ENCODE measurements around the gene SBF2. TPM values are rescaled to one million over a fixed set of nuclear protein-coding genes. Genes with fewer than 3 reads are reported as not detected.

Gene SBF2
- total RNA-seq, 1 donor from 2014 or later, result 38.5 TPM

DNA sequence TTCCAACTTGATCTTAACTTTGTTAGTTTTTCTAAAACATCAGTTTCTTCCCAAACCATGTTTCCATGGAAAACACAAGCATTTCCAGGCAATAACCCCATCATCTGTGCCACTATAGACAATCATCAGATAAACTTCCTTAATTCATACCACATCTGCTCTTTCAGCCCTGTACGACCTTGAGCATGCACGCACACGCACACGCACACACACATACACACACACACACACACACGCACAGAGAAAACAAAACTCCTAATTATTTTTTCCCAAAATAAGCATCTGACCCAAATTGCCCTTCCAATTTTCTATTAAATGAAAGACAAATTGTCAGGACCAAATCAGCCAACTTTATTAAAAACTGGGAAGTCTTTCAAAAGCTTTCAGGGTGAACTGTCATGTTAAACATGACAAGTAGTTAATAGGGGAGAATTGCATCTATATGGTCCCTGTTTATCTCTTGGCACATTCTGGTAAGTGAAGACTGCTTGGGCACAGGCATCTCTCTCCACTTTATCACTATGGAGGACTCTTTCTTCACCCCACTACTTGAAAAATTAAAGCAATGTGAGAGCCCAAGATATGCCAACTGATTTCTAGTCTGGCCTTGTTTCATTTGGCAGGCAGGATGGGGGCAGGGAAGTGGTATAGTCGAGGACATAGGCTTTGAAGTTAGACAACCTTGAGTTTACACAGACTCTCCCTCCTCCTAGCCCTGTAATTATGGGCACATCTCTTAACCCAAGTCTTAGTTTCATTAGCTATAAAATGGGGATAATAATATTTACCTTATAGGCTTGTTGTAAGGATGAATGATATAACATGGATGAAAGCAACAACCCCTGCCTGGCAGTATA, 25.9 kb upstream of the SBF2 start:
- H3K27me3 ChIP-seq, result no peaks in the 10 kb centered on the region
- H3K9me3 ChIP-seq, result no peaks in the 10 kb centered on the region
- H3K36me3 ChIP-seq, result no peaks in the 10 kb centered on the region
- DNase-seq (no peak), ATAC-seq (no peak)
- H3K4me3 ChIP-seq, result no peak overlapping the region
- peaks cover 16% of the 10 kb centered on the region for H3K4me1 ChIP-seq
- no peak overlapping the region for H3K27ac ChIP-seq
- no peak for TF ChIP-seq CTCF (IDR thresholded peaks at IDR 0.05)
- intact Hi-C loops (cut with DNase I), result loop anchor here (10.0 kb wide), 1 partner anchor 345 kb away; no protein-coding TSS in a partner anchor

DNA sequence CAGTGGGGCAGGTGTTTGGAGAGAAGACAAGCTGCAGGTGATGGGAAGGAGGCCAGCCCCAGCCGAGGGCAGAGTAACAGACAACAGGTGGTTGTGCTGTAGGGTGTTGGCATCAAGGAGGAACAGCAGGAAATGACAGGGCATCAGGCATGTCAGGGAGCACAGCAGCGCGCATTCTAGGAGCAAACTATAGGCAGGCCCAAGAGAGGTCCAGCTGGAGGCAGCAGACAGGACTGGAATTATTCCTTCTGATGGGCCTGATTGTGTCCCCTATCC, 24.4 kb upstream of the SBF2 start:
- intact Hi-C loops (cut with DNase I), result loop anchor here (10.0 kb wide), 1 partner anchor 344 kb away; no protein-coding TSS in a partner anchor
- H3K27ac ChIP-seq, result no peak overlapping the region

GRCh38 chr11:10317776-10318526, 23.9 kb upstream of the SBF2 start:
- intact Hi-C loops (cut with DNase I), result loop anchor here (10.0 kb wide), 1 partner anchor 343 kb away; no protein-coding TSS in a partner anchor
- H3K4me1 ChIP-seq, result peaks cover 6% of the 10 kb centered on the region
- DNase-seq, result no peak
- no peak for ATAC-seq
- H3K9me3 ChIP-seq, result no peaks in the 10 kb centered on the region
- no peaks in the 10 kb centered on the region for H3K36me3 ChIP-seq
- no peak overlapping the region for H3K4me3 ChIP-seq
- TF ChIP-seq CTCF (IDR thresholded peaks at IDR 0.05), result no peak
- no peaks in the 10 kb centered on the region for H3K27me3 ChIP-seq
- no peak overlapping the region for H3K27ac ChIP-seq

More for the DNA sequence above, 24.4 kb upstream of the SBF2 start:
- no peak for TF ChIP-seq CTCF (IDR thresholded peaks at IDR 0.05)
- Histone ChIP-seq H3K27me3 (no peaks in the 10 kb centered on the region), H3K36me3 (no peaks in the 10 kb centered on the region), H3K4me1 (peaks cover 6% of the 10 kb centered on the region), H3K4me3 (no peak overlapping the region), H3K9me3 (no peaks in the 10 kb centered on the region)
- ATAC-seq (no peak), DNase-seq (no peak)

- Histone ChIP-seq H3K4me3 (no peak overlapping the region), H3K9me3 (no peaks in the 10 kb centered on the region), H3K27ac (no peak overlapping the region), H3K27me3 (no peaks in the 10 kb centered on the region), H3K36me3 (no peaks in the 10 kb centered on the region), H3K4me1 (no peaks in the 10 kb centered on the region)
- intact Hi-C loops (cut with DNase I), result loop anchor here (10.0 kb wide), 1 partner anchor 342 kb away; no protein-coding TSS in a partner anchor
- DNase-seq, result no peak
- no peak for TF ChIP-seq CTCF (IDR thresholded peaks at IDR 0.05)
- no peak for ATAC-seq
Measured at GRCh38 chr11:10317151-10317755, 23.2 kb upstream of the SBF2 start.

GRCh38 chr11:10315083-10315482, 21.1 kb upstream of the SBF2 start:
- no peak overlapping the region for H3K4me3 ChIP-seq
- H3K27me3 ChIP-seq, result no peaks in the 10 kb centered on the region
- peaks cover 4% of the 10 kb centered on the region for H3K4me1 ChIP-seq
- no peaks in the 10 kb centered on the region for H3K36me3 ChIP-seq
- no peaks in the 10 kb centered on the region for H3K9me3 ChIP-seq
- intact Hi-C loops (cut with DNase I), result loop anchor here (10.0 kb wide), 1 partner anchor 340 kb away; no protein-coding TSS in a partner anchor
- no peak overlapping the region for H3K27ac ChIP-seq
- TF ChIP-seq CTCF (IDR thresholded peaks at IDR 0.05), result no peak
- no peak for ATAC-seq
- no peak for DNase-seq

Data from upper lobe of right lung (tissue), 1 donor.